Body of pancreas (tissue), 4 donors: Measurements from ENCODE around the gene CSTPP1.

Source experiments
- CTCF ChIP-seq, 7 experiments: fragments of 450-650 bp in 4 of 7; fragments of 200-600 bp in 3 of 7; sonication (generic) in 3 of 7; IDR thresholded peaks; one replicate each; pipeline ENCODE4 v1.5.1; 2016 to 2019; ENCODE audit warnings: antibody characterized with exemption in 7 of 7
- POLR2A ChIP-seq, 3 donors: fragments of 450-650 bp; IDR thresholded peaks; one replicate each; pipeline ENCODE4 v1.6.1; 2016; ENCODE audit warnings: antibody characterized with exemption in 3 of 3, mild to moderate bottlenecking in 2 of 3

GRCh38 chr11:47185305-47186075, 248.9 kb downstream of the CSTPP1 start:
- TF ChIP-seq POLR2A (IDR thresholded peaks at IDR 0.05), result peak; percentile 71 to 81 (median 80)
- no peak for TF ChIP-seq CTCF (IDR thresholded peaks at IDR 0.05)
